ENCODE results near the gene MCC.

GRCh38 chr5:113240032-113240431 is 248.2 kb downstream of the MCC start:
- TF ChIP-seq ARNTL (CRISPR knock-in tag; IDR thresholded peaks at IDR 0.05; ENCODE audit: borderline replicate concordance, low read depth) (no peak), POU6F1 (CRISPR knock-in tag; IDR thresholded peaks at IDR 0.05; ENCODE audit: borderline replicate concordance, low read depth) (no peak), PATZ1 (CRISPR knock-in tag; IDR thresholded peaks at IDR 0.05; ENCODE audit: borderline replicate concordance) (no peak), SNAI2 (CRISPR knock-in tag; IDR thresholded peaks at IDR 0.05) (no peak), PPARA (CRISPR knock-in tag; IDR thresholded peaks at IDR 0.05; ENCODE audit: borderline replicate concordance) (no peak), ZFP3 (CRISPR knock-in tag; IDR thresholded peaks at IDR 0.05) (no peak), ZNF565 (CRISPR knock-in tag; conservative IDR thresholded peaks at IDR 0.05; ENCODE audit: low read depth) (no peak)
- TF ChIP-seq, protein P1, sequence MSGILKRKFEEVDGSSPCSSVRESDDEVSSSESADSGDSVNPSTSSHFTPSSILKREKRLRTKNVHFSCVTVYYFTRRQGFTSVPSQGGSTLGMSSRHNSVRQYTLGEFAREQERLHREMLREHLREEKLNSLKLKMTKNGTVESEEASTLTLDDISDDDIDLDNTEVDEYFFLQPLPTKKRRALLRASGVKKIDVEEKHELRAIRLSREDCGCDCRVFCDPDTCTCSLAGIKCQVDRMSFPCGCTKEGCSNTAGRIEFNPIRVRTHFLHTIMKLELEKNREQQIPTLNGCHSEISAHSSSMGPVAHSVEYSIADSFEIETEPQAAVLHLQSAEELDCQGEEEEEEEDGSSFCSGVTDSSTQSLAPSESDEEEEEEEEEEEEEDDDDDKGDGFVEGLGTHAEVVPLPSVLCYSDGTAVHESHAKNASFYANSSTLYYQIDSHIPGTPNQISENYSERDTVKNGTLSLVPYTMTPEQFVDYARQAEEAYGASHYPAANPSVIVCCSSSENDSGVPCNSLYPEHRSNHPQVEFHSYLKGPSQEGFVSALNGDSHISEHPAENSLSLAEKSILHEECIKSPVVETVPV (CRISPR knock-in tag; IDR thresholded peaks at IDR 0.05): no peak
